ENCODE results near the gene AOPEP.

DNA sequence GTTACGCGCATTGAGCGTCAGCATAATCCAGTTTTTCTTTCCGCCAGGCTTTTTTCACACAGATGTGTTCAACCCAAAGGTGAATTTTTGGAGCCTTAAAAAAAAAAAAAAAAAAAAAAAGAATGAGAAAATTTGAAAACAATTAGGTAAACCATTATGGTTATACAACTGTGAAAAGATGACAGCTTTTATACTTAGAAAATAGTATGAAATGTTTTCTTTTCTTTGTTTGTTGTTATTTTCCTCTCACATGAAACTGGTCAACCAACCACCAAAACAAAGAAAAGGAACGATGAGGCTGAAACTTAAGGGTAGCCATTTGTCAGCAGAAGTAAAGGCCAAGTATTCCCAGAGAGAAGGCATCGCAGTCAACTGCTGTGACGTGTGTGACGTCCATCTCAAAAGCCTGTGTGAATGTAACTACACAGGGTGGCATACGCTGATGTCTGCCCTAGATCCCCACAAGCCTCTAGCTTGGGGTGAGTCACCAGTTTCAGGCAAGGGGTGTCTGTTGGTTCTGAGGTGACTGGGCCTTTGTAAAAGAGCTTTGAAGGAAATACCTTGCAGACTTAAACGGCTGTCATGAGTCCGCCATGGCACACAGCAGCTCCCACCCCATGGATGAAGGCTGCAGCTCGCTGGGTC lies 182.9 kb downstream of the AOPEP start:
- TF ChIP-seq, protein P1, sequence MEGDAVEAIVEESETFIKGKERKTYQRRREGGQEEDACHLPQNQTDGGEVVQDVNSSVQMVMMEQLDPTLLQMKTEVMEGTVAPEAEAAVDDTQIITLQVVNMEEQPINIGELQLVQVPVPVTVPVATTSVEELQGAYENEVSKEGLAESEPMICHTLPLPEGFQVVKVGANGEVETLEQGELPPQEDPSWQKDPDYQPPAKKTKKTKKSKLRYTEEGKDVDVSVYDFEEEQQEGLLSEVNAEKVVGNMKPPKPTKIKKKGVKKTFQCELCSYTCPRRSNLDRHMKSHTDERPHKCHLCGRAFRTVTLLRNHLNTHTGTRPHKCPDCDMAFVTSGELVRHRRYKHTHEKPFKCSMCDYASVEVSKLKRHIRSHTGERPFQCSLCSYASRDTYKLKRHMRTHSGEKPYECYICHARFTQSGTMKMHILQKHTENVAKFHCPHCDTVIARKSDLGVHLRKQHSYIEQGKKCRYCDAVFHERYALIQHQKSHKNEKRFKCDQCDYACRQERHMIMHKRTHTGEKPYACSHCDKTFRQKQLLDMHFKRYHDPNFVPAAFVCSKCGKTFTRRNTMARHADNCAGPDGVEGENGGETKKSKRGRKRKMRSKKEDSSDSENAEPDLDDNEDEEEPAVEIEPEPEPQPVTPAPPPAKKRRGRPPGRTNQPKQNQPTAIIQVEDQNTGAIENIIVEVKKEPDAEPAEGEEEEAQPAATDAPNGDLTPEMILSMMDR (conservative IDR thresholded peaks at IDR 0.05 in 1 of 2, IDR thresholded peaks at IDR 0.05 in 1 of 2; ENCODE audit: low read depth in 1 of 2, low read length in 2 of 2): no peak
- TF ChIP-seq EZH2 (IDR thresholded peaks at IDR 0.05; ENCODE audit: low read length, missing control alignments): no peak
